Inferior parietal cortex (tissue), 1 donor: ENCODE measurements around the gene TRMT2A.
A peak's percentile ranks its signal among the peaks of the same experiment; 100 is the strongest.

Source experiments
- DNase-seq: peaks from one replicate; pipeline ENCODE4 v3.0.0-alpha.2; 2016; ENCODE audit errors: extremely low spot score

The TRMT2A gene

GRCh38 chr22:20135265-20135664 is 18.2 kb upstream of the TRMT2A start:
- no peak for DNase-seq

GRCh38 chr22:20133930-20134549 is 17.0 kb upstream of the TRMT2A start:
- DNase-seq, result no peak

- no peak for DNase-seq
Measured at GRCh38 chr22:20132686-20133246, 15.7 kb upstream of the TRMT2A start.

GRCh38 chr22:20131859-20132685 is 15.0 kb upstream of the TRMT2A start:
- DNase-seq, result no peak

- no peak for DNase-seq
Measured at GRCh38 chr22:20131597-20131858, 14.5 kb upstream of the TRMT2A start, which contains the start of gene ZDHHC8. ZDHHC8 (plus strand) TSS chr22:20131804; CDS start chr22:20131948, 144 bp downstream.

- peak; percentile 81 for DNase-seq
Measured at GRCh38 chr22:20130731-20131596, 13.9 kb upstream of the TRMT2A start.

- no peak for DNase-seq
Measured at GRCh38 chr22:20130319-20130718, 13.3 kb upstream of the TRMT2A start.

GRCh38 chr22:20129747-20130014 is 12.7 kb upstream of the TRMT2A start:
- no peak for DNase-seq

GRCh38 chr22:20128902-20129746 is 12.1 kb upstream of the TRMT2A start:
- peak; percentile 47 for DNase-seq

- DNase-seq, result no peak
Measured at GRCh38 chr22:20128619-20128901, 11.5 kb upstream of the TRMT2A start.

GRCh38 chr22:20127869-20128618 is 11.0 kb upstream of the TRMT2A start:
- no peak for DNase-seq

GRCh38 chr22:20127318-20127868 is 10.4 kb upstream of the TRMT2A start:
- DNase-seq, result no peak

- DNase-seq, result no peak
Measured at GRCh38 chr22:20126284-20127029, 9.4 kb upstream of the TRMT2A start.

- DNase-seq, result no peak
Measured at GRCh38 chr22:20125201-20126174, 8.5 kb upstream of the TRMT2A start.

- no peak for DNase-seq
Measured at GRCh38 chr22:20124083-20124787, 7.2 kb upstream of the TRMT2A start.

- DNase-seq, result no peak
Measured at GRCh38 chr22:20123366-20124082, 6.5 kb upstream of the TRMT2A start.

- DNase-seq, result no peak
Measured at GRCh38 chr22:20121856-20122415, 4.9 kb upstream of the TRMT2A start.
